ENCODE data around the gene KCNIP1.

Gene KCNIP1

GRCh38 chr5:170496662-170497028 lies 7.2 kb upstream of the KCNIP1 start:
- TF ChIP-seq CTCF (IDR thresholded peaks at IDR 0.05; ENCODE audit: insufficient read depth, low read length, poor library complexity, severe bottlenecking) (no peak), EZH2phosphoT487 (conservative IDR thresholded peaks at IDR 0.05; ENCODE audit: low read length) (no peak)
- no peaks in the 10 kb centered on the region for H4K20me1 ChIP-seq (ENCODE audit: low read depth, low read length)

GRCh38 chr5:170497311-170498038 lies 6.3 kb upstream of the KCNIP1 start:
- H3K27ac ChIP-seq (ENCODE audit: low read depth, low read length), result no peak overlapping the region
- no peaks in the 10 kb centered on the region for H3K9me3 ChIP-seq (ENCODE audit: insufficient read depth, low read length)
- no peaks in the 10 kb centered on the region for H3K36me3 ChIP-seq (ENCODE audit: low read length)
- H3K9me2 ChIP-seq (replicated peaks; ENCODE audit: insufficient read depth, low read length), result no peaks in the 10 kb centered on the region
- no peak overlapping the region for H2AFZ ChIP-seq (ENCODE audit: low read depth, low read length, severe bottlenecking)
- H3K4me2 ChIP-seq (ENCODE audit: low read depth, low read length, poor library complexity, severe bottlenecking), result no peak overlapping the region
- no peak overlapping the region for H3K4me3 ChIP-seq (ENCODE audit: insufficient read depth, low read length, poor library complexity, severe bottlenecking)
- no peaks in the 10 kb centered on the region for H3F3A ChIP-seq (ENCODE audit: insufficient read depth)
- H3K27me3 ChIP-seq (ENCODE audit: low read length), result no peaks in the 10 kb centered on the region
- H4K20me1 ChIP-seq (ENCODE audit: low read depth, low read length), result no peaks in the 10 kb centered on the region
- H3K9ac ChIP-seq (ENCODE audit: low read length), result no peak overlapping the region
- TF ChIP-seq CTCF (IDR thresholded peaks at IDR 0.05; ENCODE audit: insufficient read depth, low read length, poor library complexity, severe bottlenecking), result no peak
- no peak for TF ChIP-seq EZH2phosphoT487 (conservative IDR thresholded peaks at IDR 0.05; ENCODE audit: low read length)
- H3K79me2 ChIP-seq (ENCODE audit: insufficient read depth, low read length), result no peaks in the 10 kb centered on the region

More at GRCh38 chr5:170496662-170497028, 7.2 kb upstream of the KCNIP1 start:
- Histone ChIP-seq H3K4me3 (ENCODE audit: insufficient read depth, low read length, poor library complexity, severe bottlenecking) (no peak overlapping the region), H3K36me3 (ENCODE audit: low read length) (no peaks in the 10 kb centered on the region), H3K9me2 (replicated peaks; ENCODE audit: insufficient read depth, low read length) (no peaks in the 10 kb centered on the region), H2AFZ (ENCODE audit: low read depth, low read length, severe bottlenecking) (no peak overlapping the region), H3K4me2 (ENCODE audit: low read depth, low read length, poor library complexity, severe bottlenecking) (no peak overlapping the region), H3K9ac (ENCODE audit: low read length) (no peak overlapping the region), H3K27me3 (ENCODE audit: low read length) (no peaks in the 10 kb centered on the region), H3K79me2 (ENCODE audit: insufficient read depth, low read length) (no peaks in the 10 kb centered on the region), H3K9me3 (ENCODE audit: insufficient read depth, low read length) (no peaks in the 10 kb centered on the region), H3K27ac (ENCODE audit: low read depth, low read length) (no peak overlapping the region), H3F3A (ENCODE audit: insufficient read depth) (no peaks in the 10 kb centered on the region)

GRCh38 chr5:170498811-170499351 lies 4.9 kb upstream of the KCNIP1 start:
- no peaks in the 10 kb centered on the region for H3K79me2 ChIP-seq (ENCODE audit: insufficient read depth, low read length)
- no peak overlapping the region for H2AFZ ChIP-seq (ENCODE audit: low read depth, low read length, severe bottlenecking)
- H3F3A ChIP-seq (ENCODE audit: insufficient read depth), result no peaks in the 10 kb centered on the region
- no peaks in the 10 kb centered on the region for H3K27me3 ChIP-seq (ENCODE audit: low read length)
- no peaks in the 10 kb centered on the region for H3K9me2 ChIP-seq (replicated peaks; ENCODE audit: insufficient read depth, low read length)
- no peaks in the 10 kb centered on the region for H4K20me1 ChIP-seq (ENCODE audit: low read depth, low read length)
- TF ChIP-seq EZH2phosphoT487 (conservative IDR thresholded peaks at IDR 0.05; ENCODE audit: low read length) (no peak), CTCF (IDR thresholded peaks at IDR 0.05; ENCODE audit: insufficient read depth, low read length, poor library complexity, severe bottlenecking) (no peak)
- no peaks in the 10 kb centered on the region for H3K36me3 ChIP-seq (ENCODE audit: low read length)
- no peaks in the 10 kb centered on the region for H3K9me3 ChIP-seq (ENCODE audit: insufficient read depth, low read length)
- no peak overlapping the region for H3K4me3 ChIP-seq (ENCODE audit: insufficient read depth, low read length, poor library complexity, severe bottlenecking)
- no peak overlapping the region for H3K4me2 ChIP-seq (ENCODE audit: low read depth, low read length, poor library complexity, severe bottlenecking)
- H3K27ac ChIP-seq (ENCODE audit: low read depth, low read length), result no peak overlapping the region
- no peak overlapping the region for H3K9ac ChIP-seq (ENCODE audit: low read length)

Data from SU-DHL-6 (cell line).